GM18951 (cell line): ENCODE data around the gene NOL4L.
"Not testable (repeated sequence)": the region's sequence is repeated elsewhere in the genome, so short reads cannot be mapped to it uniquely, and the experiment has no call there.

Source experiments
- POLR2A ChIP-seq: IDR thresholded peaks from 4 replicates; pipeline ENCODE4 v1.6.1; 2011; ENCODE audit warnings: mild to moderate bottlenecking; ENCODE audit not compliant: insufficient read length, insufficient read depth; ENCODE audit errors: extremely low read depth
- in situ Hi-C: fragments of 300-500 bp; cut with MboI; formaldehyde crosslinking; loops from one replicate; pipeline ENCODE4 v1.12.0; 2022; ENCODE audit warnings: low sequenced_read_pairs, mixed read lengths, inconsistent platforms; ENCODE audit not compliant: unreplicated experiment

The NOL4L gene

GRCh38 chr20:32474967-32475811 lies 109.9 kb downstream of the NOL4L start:
- no peak for TF ChIP-seq POLR2A
- in situ Hi-C loops: no loop called here

DNA sequence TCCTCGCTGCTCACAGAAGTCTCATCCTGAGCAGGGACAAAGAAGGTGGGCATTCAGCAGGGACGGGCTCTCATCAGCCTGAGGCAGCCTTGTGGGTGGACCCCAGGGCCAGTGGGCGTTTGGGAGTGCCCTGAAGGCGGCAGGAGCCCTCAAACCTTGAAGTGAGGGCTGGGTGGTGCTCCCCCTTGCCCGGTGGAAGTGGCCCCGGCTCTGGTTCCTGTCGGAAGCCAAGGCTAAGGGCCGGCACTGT lies 110.5 kb downstream of the NOL4L start:
- no peak for TF ChIP-seq POLR2A
- in situ Hi-C loops: no loop called here

GRCh38 chr20:32474009-32474716 lies 111.0 kb downstream of the NOL4L start:
- in situ Hi-C loops: no loop called here
- TF ChIP-seq POLR2A: no peak

DNA sequence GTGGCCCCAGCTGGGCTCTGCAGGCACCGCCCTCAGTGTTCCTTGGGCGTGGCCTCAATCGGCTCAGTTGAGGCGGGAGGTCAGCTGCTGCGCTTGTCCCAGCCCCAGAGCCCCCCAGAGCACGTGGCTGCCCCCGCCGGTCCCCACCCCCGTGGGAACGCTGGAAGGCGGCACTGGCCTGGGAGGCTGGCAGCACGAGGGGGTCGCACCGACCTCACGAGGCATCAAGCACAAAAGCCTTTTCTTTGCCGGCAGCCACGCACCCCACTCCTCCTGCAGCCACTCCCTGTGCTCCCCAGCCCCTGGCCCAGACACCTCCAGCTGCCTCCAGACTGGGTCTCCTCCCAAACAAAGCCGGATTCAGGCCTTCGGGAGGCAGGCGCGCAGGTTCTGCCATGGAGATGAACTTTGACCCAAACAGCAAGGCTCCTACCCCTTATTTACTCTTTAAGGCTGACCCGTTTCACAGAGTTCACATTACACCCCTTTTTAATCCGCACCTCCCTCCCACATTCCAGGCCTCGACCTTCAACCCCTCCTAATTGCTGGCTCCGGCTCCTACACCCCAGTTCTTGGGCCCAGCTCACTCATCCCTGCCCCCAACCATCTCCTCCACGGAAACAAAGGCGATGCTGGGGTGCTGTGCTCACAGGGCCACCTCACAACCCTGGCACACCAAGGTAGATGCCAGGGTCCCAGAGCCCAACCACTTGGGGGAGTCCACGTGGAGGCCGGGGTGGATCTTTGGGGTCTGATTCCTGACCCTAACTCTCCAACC lies 111.7 kb downstream of the NOL4L start:
- no peak for TF ChIP-seq POLR2A
- in situ Hi-C loops: no loop called here

DNA sequence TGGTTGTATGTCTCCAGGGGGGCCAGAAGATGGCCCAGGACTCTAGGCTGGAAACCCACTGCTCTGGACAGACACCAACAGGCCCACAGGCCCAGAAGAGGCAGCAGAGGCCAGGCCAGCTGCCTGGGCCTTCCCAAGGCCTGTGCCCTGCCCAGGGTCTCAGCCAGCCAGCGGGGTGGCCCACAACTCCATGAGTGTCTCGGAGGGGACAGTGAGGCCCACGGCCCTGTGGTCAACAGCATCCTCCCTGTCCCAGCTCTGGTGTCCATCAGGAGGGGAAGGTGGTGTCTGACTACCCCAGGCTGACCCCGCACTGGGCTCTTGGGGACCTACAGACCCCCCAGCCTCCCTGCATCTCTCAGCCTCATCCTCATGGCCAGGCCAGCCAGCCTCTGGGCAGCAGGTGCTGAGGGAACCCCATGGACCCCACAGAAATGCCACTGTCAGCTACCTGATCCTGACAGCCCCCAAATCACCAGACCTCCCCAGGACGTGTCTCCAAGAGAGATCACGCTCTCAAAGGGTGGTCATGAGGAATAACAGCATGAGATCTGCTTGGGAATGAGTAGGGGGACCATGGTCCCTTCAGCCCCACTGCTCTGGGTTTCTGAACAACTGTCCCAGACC lies 112.4 kb downstream of the NOL4L start:
- TF ChIP-seq POLR2A: no peak
- in situ Hi-C loops: no loop called here

GRCh38 chr20:32470940-32471339 lies 114.2 kb downstream of the NOL4L start:
- in situ Hi-C loops: no loop called here
- no peak for TF ChIP-seq POLR2A

DNA sequence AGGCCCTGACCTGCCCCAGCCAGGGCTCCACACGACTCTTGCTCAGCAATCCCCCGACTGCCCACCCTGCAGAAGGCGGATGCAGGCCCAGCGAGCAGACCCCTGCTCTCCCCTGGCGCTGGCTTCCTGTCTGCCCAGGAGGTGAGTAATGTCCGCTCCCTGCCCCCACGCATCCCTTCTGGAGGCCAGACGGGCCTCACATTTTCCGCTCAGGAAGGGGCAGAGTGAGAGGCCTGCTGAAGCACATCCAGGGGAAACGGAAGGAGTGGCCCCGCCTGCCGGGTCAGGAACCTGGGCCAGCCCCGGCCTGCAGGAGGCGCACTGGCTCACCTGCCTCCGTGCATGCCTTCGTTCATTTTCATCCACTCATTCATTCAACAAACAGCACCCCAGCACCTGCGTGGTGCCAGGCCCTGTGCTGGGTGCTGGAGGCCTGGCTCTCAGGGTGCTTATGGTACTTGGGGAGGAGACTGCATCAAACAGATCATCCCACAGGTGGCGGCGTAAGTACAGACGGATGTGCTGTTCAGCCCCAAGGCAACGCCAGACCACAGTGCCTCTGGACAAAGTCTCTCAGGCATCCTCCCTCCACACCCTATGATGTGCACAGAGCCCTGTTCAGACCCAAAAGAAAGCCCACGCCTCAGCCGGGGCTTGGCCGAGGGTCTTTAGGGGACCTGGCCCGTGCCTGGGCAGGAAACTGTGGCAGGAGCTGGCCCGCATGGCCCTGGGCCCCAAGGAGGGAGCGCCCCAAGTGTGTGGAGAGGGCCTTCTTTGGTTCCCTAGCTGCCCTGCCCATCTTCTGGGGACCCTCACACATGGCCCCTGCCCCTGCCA lies 114.9 kb downstream of the NOL4L start:
- no peak for TF ChIP-seq POLR2A

GRCh38 chr20:32468860-32469259 lies 116.3 kb downstream of the NOL4L start:
- in situ Hi-C loops: no loop called here
- TF ChIP-seq POLR2A: no peak

More for the DNA sequence above, 114.9 kb downstream of the NOL4L start:
- in situ Hi-C loops: no loop called here

DNA sequence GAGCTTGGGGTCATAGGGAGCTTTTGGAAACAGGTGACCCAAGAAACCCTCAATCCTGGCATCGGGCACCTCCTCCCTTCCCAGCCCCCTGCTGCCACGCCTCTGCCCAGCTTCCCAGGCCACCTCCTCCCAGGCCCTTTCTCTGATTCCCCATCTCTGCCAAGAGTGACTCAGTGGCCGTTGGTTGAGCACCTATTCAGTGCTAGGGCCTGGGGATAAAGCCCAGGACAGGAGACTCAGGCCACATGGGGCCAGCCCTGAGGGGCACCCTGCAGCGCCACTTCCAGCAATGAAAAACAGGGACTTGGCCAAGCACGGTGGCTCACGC lies 116.9 kb downstream of the NOL4L start:
- in situ Hi-C loops: no loop called here
- TF ChIP-seq POLR2A: no peak

- TF ChIP-seq POLR2A: no peak
- in situ Hi-C loops: no loop called here
These were observed 117.4 kb downstream of the NOL4L start for GRCh38 chr20:32467506-32468312.

- in situ Hi-C loops: no loop called here
- TF ChIP-seq POLR2A: no peak
These were observed 118.2 kb downstream of the NOL4L start for GRCh38 chr20:32466739-32467505.

GRCh38 chr20:32465901-32466675 lies 119.0 kb downstream of the NOL4L start:
- in situ Hi-C loops: not testable (repeated sequence)
